Tibial artery (tissue), 4 donors: ENCODE data around the gene RNU2-1.
"Not testable (repeated sequence)": the region's sequence is repeated elsewhere in the genome, so short reads cannot be mapped to it uniquely, and the experiment has no call there.

Source experiments
- DNase-seq, 2 donors: peaks; one replicate each; pipeline ENCODE4 v3.0.0-alpha.2; 2019
- H3K27ac ChIP-seq, 2 donors: fragments of 200-600 bp; sonication (generic) in 1 of 2; 1 replicate in 1 of 2; 2 replicates in 1 of 2; pipeline ENCODE4 v1.5.1; 2018 to 2019; ENCODE audit warnings: mild to moderate bottlenecking in 1 of 2
- H3K27me3 ChIP-seq, 2 donors: fragments of 200-600 bp; sonication (generic) in 1 of 2; one replicate each; pipeline versions ENCODE4 v1.5.1 to v1.6.0; 2016 to 2019
- H3K36me3 ChIP-seq, 3 donors: fragments of 200-600 bp; sonication (generic) in 2 of 3; one replicate each; pipeline ENCODE4 v1.5.1; 2016 to 2019; ENCODE audit warnings: mild to moderate bottlenecking in 2 of 3
- H3K4me1 ChIP-seq, 4 donors: fragments of 200-600 bp; sonication (generic) in 2 of 4; 1 replicate in 3 of 4; 2 replicates in 1 of 4; pipeline ENCODE4 v1.5.1; 2016 to 2019
- H3K4me3 ChIP-seq, 2 donors: fragments of 200-600 bp; sonication (generic) in 1 of 2; 1 replicate in 1 of 2; 2 replicates in 1 of 2; pipeline ENCODE4 v1.5.1; 2018 to 2019; ENCODE audit warnings: mild to moderate bottlenecking in 2 of 2
- H3K9me3 ChIP-seq, 3 donors: fragments of 200-600 bp; sonication (generic) in 1 of 3; one replicate each; pipeline ENCODE4 v1.5.1; 2016 to 2019
- intact Hi-C: fragments of 100-400 bp; cut with DNase I; formaldehyde crosslinking; loops from one replicate; pipeline ENCODE4 v1.15.0; 2023; ENCODE audit warnings: low total_unique reads

Gene RNU2-1

DNA sequence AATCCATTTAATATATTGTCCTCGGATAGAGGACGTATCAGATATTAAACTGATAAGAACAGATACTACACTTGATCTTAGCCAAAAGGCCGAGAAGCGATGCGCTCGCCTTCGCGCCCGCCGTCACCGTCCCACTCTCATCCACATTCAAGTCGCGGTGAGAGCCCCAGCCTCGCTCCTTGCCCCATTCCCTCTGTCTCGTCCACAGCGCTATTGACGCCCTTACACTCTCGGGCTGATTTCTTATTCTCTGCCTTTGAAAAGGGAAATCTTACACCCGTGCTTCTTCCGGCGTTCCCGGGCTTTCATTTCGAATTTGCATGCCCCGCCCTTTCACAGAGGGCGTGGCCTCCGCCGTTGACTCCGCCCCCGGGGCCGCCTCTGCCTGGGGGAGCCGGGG lies at the start of gene RNU2-1:
TSS of gene RNU2-1 (minus strand) at position 101 of the 400 bp plus-strand sequence.
- H3K4me3 ChIP-seq, H3K27ac ChIP-seq, H3K36me3 ChIP-seq, DNase-seq, H3K27me3 ChIP-seq, intact Hi-C loops, H3K4me1 ChIP-seq, H3K9me3 ChIP-seq: not testable (repeated sequence)

DNA sequence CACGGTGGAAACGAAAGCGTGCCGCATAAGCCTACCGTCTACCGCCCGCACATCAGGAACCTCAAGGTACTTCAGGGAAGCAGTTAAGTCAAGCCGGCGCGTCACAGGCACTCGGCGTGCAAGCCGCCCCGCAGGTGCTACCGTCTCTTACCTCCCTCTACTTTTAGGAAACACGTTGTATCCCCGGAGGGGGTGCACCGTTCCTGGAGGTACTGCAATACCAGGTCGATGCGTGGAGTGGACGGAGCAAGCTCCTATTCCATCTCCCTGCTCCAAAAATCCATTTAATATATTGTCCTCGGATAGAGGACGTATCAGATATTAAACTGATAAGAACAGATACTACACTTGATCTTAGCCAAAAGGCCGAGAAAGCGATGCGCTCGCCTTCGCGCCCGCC lies 39.1 kb upstream of the RNU2-1 start:
- H3K27ac ChIP-seq, DNase-seq, intact Hi-C loops, H3K9me3 ChIP-seq, H3K36me3 ChIP-seq, H3K27me3 ChIP-seq, H3K4me1 ChIP-seq, H3K4me3 ChIP-seq: not testable (repeated sequence)

DNA sequence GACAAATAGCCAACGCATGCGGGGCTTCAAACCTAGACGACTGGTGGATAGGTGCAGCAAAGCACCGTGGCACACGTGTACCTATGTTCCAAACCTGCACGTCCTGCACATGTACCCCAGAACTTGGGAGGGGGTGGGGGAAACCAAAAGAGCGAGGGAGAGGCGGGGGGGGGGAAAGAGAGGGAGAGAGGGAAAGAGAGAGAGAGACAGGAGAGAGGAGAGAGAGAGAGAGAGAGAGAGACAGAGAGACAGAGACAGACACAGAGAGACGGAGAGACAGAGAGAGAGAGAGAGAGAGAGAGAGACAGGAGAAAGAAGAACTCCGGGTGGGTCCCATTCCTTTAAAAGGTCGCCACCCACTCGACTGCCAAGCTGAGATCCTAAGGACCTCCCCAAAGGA lies 38.7 kb upstream of the RNU2-1 start:
- DNase-seq, H3K27me3 ChIP-seq, H3K9me3 ChIP-seq, intact Hi-C loops, H3K4me3 ChIP-seq, H3K4me1 ChIP-seq, H3K36me3 ChIP-seq, H3K27ac ChIP-seq: not testable (repeated sequence)

DNA sequence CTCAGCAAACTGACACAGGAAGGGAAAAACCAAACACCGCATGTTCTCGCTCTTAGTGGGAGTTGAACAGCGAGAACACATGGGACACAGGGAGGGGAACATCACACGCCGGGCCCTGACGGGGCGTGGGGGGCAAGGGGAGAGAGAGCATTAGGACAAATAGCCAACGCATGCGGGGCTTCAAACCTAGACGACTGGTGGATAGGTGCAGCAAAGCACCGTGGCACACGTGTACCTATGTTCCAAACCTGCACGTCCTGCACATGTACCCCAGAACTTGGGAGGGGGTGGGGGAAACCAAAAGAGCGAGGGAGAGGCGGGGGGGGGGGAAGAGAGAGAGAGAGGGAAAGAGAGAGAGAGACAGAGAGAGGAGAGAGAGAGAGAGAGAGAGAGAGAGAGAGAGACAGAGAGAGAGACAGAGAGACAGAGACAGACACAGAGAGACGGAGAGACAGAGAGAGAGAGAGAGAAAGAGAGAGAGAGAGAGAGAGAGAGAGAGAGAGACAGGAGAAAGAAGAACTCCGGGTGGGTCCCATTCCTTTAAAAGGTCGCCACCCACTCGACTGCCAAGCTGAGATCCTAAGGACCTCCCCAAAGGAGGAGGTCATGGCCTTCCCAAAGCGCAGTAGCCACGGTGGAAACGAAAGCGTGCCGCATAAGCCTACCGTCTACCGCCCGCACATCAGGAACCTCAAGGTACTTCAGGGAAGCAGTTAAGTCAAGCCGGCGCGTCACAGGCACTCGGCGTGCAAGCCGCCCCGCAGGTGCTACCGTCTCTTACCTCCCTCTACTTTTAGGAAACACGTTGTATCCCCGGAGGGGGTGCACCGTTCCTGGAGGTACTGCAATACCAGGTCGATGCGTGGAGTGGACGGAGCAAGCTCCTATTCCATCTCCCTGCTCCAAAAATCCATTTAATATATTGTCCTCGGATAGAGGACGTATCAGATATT lies 37.1 kb upstream of the RNU2-1 start:
- H3K27me3 ChIP-seq, DNase-seq, H3K27ac ChIP-seq, intact Hi-C loops, H3K4me3 ChIP-seq, H3K36me3 ChIP-seq, H3K9me3 ChIP-seq, H3K4me1 ChIP-seq: not testable (repeated sequence)

DNA sequence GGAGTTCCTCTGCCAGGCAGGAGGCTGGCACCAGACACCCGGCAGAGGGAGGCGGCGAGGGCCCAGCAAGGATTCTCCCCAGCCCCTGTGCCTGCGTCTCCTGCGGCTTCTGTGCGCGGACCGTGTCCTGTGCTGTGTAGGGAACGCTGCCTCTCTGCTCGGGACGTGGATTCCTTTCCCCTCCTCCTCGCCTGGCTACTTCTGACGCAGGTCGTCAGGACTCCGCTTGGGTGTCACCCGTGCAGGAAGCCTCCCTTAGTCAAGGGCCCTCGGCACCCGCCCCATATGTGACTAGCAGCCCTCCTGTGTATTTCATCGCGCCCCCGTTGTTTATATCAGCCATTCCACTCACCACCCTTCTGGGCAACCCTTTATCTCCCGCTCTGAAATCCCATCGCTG lies 12.7 kb upstream of the RNU2-1 start:
- H3K36me3 ChIP-seq, H3K27me3 ChIP-seq, H3K4me1 ChIP-seq, H3K9me3 ChIP-seq, DNase-seq, intact Hi-C loops, H3K27ac ChIP-seq: not testable (repeated sequence)
- peak overlapping the region in 1 of 2 donors; percentile 21 for H3K4me3 ChIP-seq

DNA sequence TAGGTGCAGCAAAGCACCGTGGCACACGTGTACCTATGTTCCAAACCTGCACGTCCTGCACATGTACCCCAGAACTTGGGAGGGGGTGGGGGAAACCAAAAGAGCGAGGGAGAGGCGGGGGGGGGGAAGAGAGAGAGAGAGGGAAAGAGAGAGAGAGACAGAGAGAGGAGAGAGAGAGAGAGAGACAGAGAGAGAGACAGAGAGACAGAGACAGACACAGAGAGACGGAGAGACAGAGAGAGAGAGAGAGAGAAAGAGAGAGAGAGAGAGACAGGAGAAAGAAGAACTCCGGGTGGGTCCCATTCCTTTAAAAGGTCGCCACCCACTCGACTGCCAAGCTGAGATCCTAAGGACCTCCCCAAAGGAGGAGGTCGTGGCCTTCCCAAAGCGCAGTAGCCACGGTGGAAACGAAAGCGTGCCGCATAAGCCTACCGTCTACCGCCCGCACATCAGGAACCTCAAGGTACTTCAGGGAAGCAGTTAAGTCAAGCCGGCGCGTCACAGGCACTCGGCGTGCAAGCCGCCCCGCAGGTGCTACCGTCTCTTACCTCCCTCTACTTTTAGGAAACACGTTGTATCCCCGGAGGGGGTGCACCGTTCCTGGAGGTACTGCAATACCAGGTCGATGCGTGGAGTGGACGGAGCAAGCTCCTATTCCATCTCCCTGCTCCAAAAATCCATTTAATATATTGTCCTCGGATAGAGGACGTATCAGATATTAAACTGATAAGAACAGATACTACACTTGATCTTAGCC lies 7.0 kb upstream of the RNU2-1 start:
- H3K27ac ChIP-seq, H3K4me3 ChIP-seq, intact Hi-C loops, DNase-seq, H3K27me3 ChIP-seq, H3K4me1 ChIP-seq, H3K9me3 ChIP-seq, H3K36me3 ChIP-seq: not testable (repeated sequence)

DNA sequence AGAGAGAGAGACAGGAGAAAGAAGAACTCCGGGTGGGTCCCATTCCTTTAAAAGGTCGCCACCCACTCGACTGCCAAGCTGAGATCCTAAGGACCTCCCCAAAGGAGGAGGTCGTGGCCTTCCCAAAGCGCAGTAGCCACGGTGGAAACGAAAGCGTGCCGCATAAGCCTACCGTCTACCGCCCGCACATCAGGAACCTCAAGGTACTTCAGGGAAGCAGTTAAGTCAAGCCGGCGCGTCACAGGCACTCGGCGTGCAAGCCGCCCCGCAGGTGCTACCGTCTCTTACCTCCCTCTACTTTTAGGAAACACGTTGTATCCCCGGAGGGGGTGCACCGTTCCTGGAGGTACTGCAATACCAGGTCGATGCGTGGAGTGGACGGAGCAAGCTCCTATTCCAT lies 5.8 kb upstream of the RNU2-1 start:
- H3K27ac ChIP-seq, H3K4me3 ChIP-seq, H3K27me3 ChIP-seq, intact Hi-C loops, H3K9me3 ChIP-seq, H3K36me3 ChIP-seq, DNase-seq, H3K4me1 ChIP-seq: not testable (repeated sequence)

DNA sequence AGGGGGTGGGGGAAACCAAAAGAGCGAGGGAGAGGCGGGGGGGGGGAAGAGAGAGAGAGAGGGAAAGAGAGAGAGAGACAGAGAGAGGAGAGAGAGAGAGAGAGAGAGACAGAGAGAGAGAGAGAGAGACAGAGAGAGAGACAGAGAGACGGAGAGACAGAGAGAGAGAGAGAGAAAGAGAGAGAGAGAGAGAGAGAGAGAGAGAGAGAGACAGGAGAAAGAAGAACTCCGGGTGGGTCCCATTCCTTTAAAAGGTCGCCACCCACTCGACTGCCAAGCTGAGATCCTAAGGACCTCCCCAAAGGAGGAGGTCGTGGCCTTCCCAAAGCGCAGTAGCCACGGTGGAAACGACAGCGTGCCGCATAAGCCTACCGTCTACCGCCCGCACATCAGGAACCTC lies 514 bp downstream of the RNU2-1 start:
- H3K4me3 ChIP-seq, DNase-seq, H3K27ac ChIP-seq, H3K27me3 ChIP-seq, H3K36me3 ChIP-seq, H3K9me3 ChIP-seq, H3K4me1 ChIP-seq, intact Hi-C loops: not testable (repeated sequence)

DNA sequence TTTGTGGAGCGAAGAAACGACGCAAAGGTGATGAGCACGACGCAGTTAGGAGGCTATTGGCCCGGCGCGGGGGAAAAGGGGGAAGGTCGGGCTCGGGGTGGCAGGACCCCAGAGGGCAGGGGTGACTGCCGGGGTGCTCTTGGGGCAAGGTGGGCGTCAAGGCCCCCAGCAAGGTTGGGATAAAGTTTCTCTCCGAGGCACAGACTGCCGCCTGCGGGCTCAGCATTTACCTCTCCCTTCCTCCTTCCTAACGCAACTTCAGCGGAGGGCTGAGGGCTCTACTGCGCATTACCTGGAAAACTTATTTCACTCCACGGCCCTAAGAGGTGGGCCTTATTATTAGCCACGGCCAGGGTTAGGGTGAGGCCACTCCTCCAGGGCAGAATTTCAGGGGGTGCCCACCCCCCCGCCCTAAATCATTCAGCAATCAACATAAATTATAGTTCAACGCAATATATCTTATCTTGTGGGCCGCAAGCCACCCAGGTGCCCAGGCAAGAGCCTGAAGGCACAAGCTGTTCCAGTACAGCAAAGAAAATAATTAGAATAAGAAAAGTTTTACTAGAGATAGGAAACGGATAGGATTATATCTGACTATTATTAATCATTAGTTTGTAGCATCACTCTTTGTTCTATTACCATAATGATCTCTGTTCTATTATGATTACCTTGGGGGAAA lies 1.6 kb downstream of the RNU2-1 start:
- H3K9me3 ChIP-seq, H3K27me3 ChIP-seq, H3K36me3 ChIP-seq, H3K4me1 ChIP-seq, intact Hi-C loops, H3K27ac ChIP-seq: not testable (repeated sequence)
- DNase-seq: peak; percentile 58 to 77
- H3K4me3 ChIP-seq: peak overlapping the region in 1 of 2 donors; percentile 0

DNA sequence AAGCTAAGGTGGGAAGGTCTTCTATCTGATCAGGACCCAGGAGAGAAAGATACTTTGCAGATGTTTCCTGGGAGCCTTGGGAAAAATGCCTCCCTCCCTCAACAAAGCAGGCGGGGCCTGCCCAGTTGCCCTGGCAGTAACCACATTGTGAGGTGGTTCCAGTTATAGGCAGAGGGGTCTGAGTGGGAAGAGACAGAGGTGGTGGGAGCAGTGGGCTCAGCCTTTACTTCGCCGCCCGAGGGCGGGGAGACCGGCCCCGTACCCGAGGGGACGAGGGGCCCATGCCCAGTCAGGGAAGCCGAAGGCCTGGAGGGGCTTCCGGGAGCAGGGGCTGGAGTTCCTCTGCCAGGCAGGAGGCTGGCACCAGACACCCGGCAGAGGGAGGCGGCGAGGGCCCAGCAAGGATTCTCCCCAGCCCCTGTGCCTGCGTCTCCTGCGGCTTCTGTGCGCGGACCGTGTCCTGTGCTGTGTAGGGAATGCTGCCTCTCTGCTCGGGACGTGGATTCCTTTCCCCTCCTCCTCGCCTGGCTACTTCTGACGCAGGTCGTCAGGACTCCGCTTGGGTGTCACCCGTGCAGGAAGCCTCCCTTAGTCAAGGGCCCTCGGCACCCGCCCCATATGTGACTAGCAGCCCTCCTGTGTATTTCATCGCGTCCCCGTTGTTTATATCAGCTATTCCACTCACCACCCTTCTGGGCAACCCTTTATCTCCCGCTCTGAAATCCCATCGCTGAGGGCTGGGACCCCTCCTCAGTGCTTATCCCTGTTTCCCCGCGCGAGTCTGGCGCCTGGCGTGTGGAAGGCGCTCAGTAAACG lies 2.4 kb downstream of the RNU2-1 start:
- Histone ChIP-seq H3K27ac (peak overlapping the region in 1 of 2 donors; percentile 65), H3K4me3 (peak overlapping the region; percentile 0 to 32)
- H3K9me3 ChIP-seq, H3K27me3 ChIP-seq, H3K4me1 ChIP-seq, H3K36me3 ChIP-seq, intact Hi-C loops, DNase-seq: not testable (repeated sequence)

DNA sequence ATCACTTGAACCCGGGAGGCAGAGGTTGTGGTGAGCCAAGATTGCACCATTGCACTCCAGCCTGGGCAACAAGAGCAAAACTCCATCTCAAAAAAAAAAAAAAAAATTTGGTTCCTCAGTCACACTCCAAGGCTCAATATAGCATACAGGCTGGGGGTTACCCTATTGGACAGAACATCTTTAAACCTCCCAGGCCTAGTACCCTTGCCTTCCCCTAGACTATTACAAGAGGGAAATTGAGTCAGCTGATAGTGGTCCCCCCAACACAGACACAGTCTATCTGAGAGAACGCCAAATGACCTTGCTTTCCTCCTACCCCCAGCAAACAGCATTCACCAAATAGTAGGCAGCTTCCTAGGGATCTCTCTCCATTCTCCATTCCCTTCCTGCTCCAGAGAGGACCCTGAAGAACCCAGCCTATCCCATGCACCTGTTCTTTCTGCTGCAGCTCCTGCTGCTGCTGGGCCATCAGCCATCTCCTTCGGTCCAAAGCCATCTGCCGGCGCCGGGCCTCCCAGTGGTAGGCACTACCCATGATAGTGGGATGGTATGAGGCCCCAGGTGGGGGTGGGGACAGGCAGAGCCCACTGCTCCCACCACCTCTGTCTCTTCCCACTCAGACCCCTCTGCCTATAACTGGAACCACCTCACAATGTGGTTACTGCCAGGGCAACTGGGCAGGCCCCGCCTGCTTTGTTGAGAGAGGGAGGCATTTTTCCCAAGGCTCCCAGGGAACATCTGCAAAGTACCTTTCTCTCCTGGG lies 5.6 kb downstream of the RNU2-1 start, which contains the start of gene CCDC200:
TSS of gene CCDC200 (minus strand) at position 604 of the 763 bp plus-strand sequence. CDS start at position 535, 69 bp downstream.
- H3K36me3 ChIP-seq: peaks cover 0 to 26% (median 14%) of the 10 kb centered on the region in 3 donors
- H3K4me1 ChIP-seq, H3K9me3 ChIP-seq, DNase-seq, H3K27ac ChIP-seq, intact Hi-C loops, H3K4me3 ChIP-seq, H3K27me3 ChIP-seq: not testable (repeated sequence)
